HEK293T (cell line): ENCODE results near the gene BRIP1.

Experiments
- BHLHE40 ChIP-seq: fragments of 450-650 bp; IDR thresholded peaks from 2 replicates; pipeline ENCODE4 v1.6.1; 2016; ENCODE audit warnings: mild to moderate bottlenecking, moderate library complexity, borderline replicate concordance
- CTBP1 ChIP-seq: fragments of 450-650 bp; IDR thresholded peaks from 2 replicates; pipeline ENCODE4 v1.6.1; 2016; ENCODE audit warnings: borderline replicate concordance
- FOXK2 ChIP-seq: fragments of 450-650 bp; IDR thresholded peaks from 2 replicates; pipeline ENCODE4 v1.6.1; 2016; ENCODE audit warnings: mild to moderate bottlenecking
- HDGF ChIP-seq: fragments of 450-650 bp; IDR thresholded peaks from 2 replicates; pipeline ENCODE4 v1.6.1; 2017; ENCODE audit warnings: antibody characterized with exemption, borderline replicate concordance

- TF ChIP-seq HDGF = no peak
- TF ChIP-seq FOXK2 = no peak
- no peak for TF ChIP-seq CTBP1
- TF ChIP-seq BHLHE40 = no peak
Observed at GRCh38 chr17:61775364-61775763, 88.0 kb downstream of the BRIP1 start.
